ENCODE data around the gene SPEF1.

Gene SPEF1

GRCh38 chr20:3766422-3767109 is 14.7 kb downstream of the SPEF1 start:
- DNase-seq (ENCODE audit: low spot score), result no peak

GRCh38 chr20:3765171-3765882 is 15.9 kb downstream of the SPEF1 start:
- no peak for DNase-seq (ENCODE audit: low spot score)

- DNase-seq (ENCODE audit: low spot score), result no peak
These were observed 16.6 kb downstream of the SPEF1 start for GRCh38 chr20:3764659-3765058.

- DNase-seq (ENCODE audit: low spot score), result no peak
These were observed 17.3 kb downstream of the SPEF1 start for GRCh38 chr20:3763671-3764601.

GRCh38 chr20:3760655-3761348 is 20.4 kb downstream of the SPEF1 start:
- DNase-seq (ENCODE audit: low spot score), result no peak

GRCh38 chr20:3759884-3760283 is 21.4 kb downstream of the SPEF1 start:
- no peak for DNase-seq (ENCODE audit: low spot score)

GRCh38 chr20:3759316-3759823 is 21.9 kb downstream of the SPEF1 start:
- no peak for DNase-seq (ENCODE audit: low spot score)

- DNase-seq (ENCODE audit: low spot score), result no peak
These were observed 22.7 kb downstream of the SPEF1 start for GRCh38 chr20:3758566-3758965.

- no peak for DNase-seq (ENCODE audit: low spot score)
These were observed 24.0 kb downstream of the SPEF1 start for GRCh38 chr20:3757268-3757667.

- DNase-seq (ENCODE audit: low spot score), result no peak
These were observed 25.3 kb downstream of the SPEF1 start for GRCh38 chr20:3755814-3756480.

GRCh38 chr20:3755269-3755668 is 26.0 kb downstream of the SPEF1 start:
- DNase-seq (ENCODE audit: low spot score), result no peak

- no peak for DNase-seq (ENCODE audit: low spot score)
These were observed 27.0 kb downstream of the SPEF1 start for GRCh38 chr20:3754276-3754630.

- DNase-seq (ENCODE audit: low spot score), result no peak
These were observed 27.6 kb downstream of the SPEF1 start for GRCh38 chr20:3753501-3754275.

- peak; percentile 89 for DNase-seq (ENCODE audit: low spot score)
These were observed 28.1 kb downstream of the SPEF1 start for GRCh38 chr20:3753098-3753497.

GRCh38 chr20:3752386-3752759 is 28.9 kb downstream of the SPEF1 start:
- no peak for DNase-seq (ENCODE audit: low spot score)

- DNase-seq (ENCODE audit: low spot score), result no peak
These were observed 29.4 kb downstream of the SPEF1 start for GRCh38 chr20:3751675-3752385.

GRCh38 chr20:3751305-3751674 is 30.0 kb downstream of the SPEF1 start:
- no peak for DNase-seq (ENCODE audit: low spot score)

GRCh38 chr20:3749689-3750531 is 31.3 kb downstream of the SPEF1 start:
- peak; percentile 62 for DNase-seq (ENCODE audit: low spot score)

- DNase-seq (ENCODE audit: low spot score), result no peak
These were observed 32.1 kb downstream of the SPEF1 start for GRCh38 chr20:3749087-3749688.
